ENCODE measurements around the gene MLPH.

DNA sequence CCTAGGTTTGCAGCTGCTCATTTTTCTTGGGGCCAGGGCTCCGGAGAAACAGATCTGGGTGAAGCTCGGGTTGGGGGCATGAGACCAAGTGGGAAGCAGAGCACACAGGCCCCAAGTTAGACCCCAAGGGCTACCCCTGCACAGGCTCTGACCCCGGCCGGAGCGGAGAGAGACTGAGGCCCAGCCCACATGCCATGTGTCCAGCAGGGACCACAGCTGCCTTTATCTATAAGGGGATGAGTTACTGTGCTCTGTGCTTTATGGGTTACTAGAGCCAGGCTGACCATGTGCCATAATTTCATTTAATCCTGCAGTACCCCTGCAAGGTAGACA lies 49.0 kb downstream of the MLPH start:
- TF ChIP-seq, protein P1, sequence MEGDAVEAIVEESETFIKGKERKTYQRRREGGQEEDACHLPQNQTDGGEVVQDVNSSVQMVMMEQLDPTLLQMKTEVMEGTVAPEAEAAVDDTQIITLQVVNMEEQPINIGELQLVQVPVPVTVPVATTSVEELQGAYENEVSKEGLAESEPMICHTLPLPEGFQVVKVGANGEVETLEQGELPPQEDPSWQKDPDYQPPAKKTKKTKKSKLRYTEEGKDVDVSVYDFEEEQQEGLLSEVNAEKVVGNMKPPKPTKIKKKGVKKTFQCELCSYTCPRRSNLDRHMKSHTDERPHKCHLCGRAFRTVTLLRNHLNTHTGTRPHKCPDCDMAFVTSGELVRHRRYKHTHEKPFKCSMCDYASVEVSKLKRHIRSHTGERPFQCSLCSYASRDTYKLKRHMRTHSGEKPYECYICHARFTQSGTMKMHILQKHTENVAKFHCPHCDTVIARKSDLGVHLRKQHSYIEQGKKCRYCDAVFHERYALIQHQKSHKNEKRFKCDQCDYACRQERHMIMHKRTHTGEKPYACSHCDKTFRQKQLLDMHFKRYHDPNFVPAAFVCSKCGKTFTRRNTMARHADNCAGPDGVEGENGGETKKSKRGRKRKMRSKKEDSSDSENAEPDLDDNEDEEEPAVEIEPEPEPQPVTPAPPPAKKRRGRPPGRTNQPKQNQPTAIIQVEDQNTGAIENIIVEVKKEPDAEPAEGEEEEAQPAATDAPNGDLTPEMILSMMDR (IDR thresholded peaks at IDR 0.05): no peak
- TF ChIP-seq POLR2A (IDR thresholded peaks at IDR 0.05) (no peak), POLR2AphosphoS5 (IDR thresholded peaks at IDR 0.05) (no peak), EP300 (IDR thresholded peaks at IDR 0.05; ENCODE audit: low read depth) (no peak)

Measured in transverse colon (tissue), 4 donors.